Stimulated activated CD8-positive, alpha-beta memory T cell treated with anti-CD3 and anti-CD28 coated beads, Interleukin-15, amount 100 ng/mL, for 1 hour (primary cell): ENCODE results near the gene PCP4L1.

ENCODE experiments used
- DNase-seq: peaks from one replicate; pipeline ENCODE4 v3.0.0-alpha.2; 2020; ENCODE audit warnings: low read depth

The PCP4L1 gene

GRCh38 chr1:161267321-161267720 is 8.8 kb downstream of the PCP4L1 start:
- DNase-seq = no peak

- no peak for DNase-seq
Measured at GRCh38 chr1:161273402-161273801, 14.9 kb downstream of the PCP4L1 start.

DNA sequence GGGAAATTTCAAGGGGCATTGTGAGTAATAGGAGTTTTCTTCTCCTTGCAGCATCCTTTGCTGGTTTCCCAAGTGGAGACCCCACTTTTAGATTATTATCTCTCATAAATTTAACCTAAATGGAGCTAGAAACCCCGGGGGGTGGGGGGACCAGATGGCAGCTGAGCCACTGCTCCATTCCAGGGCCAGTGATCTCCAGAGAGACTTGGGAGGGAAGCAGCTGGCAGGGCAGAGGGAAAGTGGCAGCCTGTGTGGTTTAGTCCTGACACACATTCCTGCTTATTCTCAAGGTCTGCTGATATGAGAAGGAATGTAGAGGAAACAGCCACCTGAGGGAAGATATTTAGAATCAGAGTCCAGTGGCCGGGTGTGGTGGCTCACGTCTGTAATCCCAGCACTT is 16.3 kb downstream of the PCP4L1 start:
- no peak for DNase-seq

GRCh38 chr1:161282991-161283390 is 24.4 kb downstream of the PCP4L1 start:
- DNase-seq = no peak

GRCh38 chr1:161285113-161285512 is 26.6 kb downstream of the PCP4L1 start:
- no peak for DNase-seq

DNA sequence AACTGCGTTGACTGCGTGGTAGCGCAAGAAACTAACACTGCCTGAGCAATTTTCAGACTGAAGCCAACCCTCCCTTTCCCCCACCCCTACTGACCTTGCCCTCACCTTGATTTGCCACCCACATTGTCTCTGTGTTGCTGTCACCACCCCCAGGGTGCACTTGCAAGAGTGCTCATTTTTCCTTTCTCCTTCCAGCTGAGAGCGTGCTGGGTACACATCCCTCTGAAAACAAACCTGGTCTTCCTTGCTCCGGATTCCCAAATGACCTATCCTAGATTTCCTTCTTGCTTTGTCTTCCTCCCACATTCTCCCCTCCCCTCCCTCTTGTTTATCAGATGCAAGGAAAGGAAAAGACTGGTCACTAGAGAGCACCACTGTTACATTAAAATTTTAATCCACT is 27.0 kb downstream of the PCP4L1 start:
- DNase-seq = no peak

DNA sequence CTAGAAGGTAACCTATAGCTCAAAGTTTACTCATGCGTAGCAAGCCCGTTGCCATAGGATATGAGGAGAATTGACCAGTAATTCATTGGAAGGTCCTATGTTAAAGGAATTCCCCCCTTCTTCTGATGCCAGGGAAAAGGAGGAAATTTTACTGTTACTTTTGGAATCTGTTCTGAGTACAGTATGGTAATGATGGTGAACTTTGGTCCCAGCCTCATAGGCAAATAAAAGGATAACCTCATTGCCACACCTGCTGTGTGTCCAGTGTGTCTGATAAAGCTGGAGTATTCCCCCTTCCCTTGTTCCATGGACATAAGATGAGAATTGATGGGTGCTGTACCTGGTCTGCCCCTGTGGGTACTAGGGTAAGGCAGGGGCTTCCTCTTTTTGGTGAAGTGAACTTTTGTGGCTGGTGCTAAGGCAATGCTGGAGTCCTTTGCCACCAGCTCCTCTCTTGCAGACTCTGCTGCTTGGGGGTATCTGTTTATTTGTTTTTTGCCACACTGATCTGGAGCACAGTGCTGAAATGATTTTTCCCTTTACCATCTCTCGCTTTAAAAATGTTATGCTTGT is 29.0 kb downstream of the PCP4L1 start:
- DNase-seq = no peak

DNA sequence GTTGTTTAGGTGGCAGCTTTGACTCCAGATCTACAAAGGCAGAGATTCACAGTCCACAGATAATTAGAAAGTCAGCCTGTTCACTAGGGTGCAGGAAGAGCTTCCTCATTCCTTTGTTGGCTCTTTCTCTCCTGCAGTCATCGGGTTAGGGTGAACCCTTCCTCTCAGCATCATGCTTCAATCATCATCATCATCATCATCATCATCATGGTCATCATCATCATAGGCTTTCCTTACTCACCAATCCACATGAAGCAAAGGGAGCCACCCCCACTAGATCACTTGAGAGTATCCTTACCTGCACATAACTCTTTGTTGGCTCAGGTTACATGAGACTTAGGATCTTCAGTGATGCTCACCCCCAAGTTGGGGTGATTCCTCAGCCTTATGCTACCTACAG is 32.2 kb downstream of the PCP4L1 start:
- DNase-seq = no peak

GRCh38 chr1:161297415-161297814 is 38.9 kb downstream of the PCP4L1 start:
- DNase-seq = no peak

DNA sequence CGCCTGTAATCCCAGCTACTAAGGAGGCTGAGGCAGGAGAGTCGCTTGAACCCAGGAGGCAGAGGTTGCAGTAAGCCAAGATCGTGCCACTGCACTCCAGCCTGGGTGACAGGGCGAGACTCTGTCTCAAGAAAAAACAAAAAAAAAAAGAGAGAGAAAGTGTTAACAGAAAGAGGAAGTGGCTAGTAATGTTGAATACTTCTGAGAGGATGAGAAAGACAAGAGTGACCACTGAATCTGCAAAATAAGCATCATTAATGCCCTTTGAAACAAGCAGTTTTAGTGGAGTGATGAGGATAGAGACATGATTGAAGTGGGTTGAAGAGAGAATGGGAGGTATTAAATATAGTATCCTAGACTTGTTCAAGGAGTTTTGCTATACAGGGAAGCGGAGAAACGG is 39.6 kb downstream of the PCP4L1 start:
- DNase-seq = no peak

GRCh38 chr1:161299347-161299746 is 40.8 kb downstream of the PCP4L1 start:
- no peak for DNase-seq

GRCh38 chr1:161300478-161300877 is 41.9 kb downstream of the PCP4L1 start:
- DNase-seq = no peak

- DNase-seq = no peak
Measured at GRCh38 chr1:161304927-161305866, 46.7 kb downstream of the PCP4L1 start.

- DNase-seq = peak; percentile 68
Measured at GRCh38 chr1:161305867-161306519, 47.4 kb downstream of the PCP4L1 start.

DNA sequence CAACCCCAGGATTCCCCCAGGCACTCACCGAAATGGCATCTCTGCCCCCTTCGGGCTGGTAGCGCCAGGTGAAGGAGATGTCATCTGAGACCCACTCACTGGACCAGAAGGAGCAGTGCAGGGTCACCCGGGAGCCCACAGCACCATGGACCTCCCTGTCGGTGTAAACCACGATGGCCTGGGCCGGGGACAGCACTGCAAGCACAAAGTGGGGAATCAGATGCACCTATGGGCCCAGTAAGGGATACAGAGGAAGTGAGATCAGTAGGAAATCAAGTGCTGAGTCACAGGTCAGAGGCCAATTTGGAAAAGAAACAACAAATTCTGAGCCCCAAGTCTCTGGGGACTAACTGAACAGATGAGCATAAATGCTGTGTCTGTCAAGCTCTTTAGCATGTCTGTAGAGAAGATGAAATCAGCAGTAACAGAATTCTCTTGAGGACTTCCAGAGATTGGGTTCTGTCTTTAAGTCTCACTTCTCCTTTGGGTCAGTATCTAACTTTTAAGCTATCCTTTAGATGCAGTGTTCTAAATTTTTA is 48.8 kb downstream of the PCP4L1 start:
- no peak for DNase-seq

DNA sequence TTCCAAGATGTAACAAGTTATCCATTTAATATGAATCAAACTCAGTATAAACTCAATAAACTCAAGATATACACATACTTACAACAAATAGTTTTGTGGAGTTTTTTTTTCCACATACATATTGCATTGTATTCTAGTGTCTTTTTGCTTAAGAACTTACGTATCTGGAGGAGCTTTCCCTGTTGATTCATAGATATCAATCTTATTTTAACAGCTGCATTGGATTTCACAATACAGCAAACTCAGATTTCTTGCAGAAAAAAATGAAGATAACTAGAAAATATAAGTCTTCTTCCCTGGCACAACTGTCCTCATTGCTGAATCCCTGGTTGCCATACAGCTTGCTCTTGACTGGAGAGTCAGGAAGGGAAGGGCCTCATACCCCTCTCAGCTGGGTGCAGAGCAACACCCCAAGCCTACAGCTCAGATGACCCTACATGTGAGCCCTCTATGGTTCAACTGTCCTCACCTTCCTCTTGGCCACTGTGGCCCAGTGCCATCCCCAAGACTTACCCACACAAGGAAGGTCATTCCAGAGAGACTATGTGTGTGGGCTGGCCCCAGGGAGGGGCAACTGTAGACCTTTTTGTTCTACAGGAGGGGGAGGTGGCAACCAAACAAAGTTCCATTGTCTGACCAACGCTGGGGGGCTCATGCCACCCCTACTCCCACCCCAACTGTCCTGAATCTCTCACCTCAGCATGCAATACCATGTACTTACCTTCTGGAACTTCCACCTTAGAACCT is 49.5 kb downstream of the PCP4L1 start:
- DNase-seq = no peak

DNA sequence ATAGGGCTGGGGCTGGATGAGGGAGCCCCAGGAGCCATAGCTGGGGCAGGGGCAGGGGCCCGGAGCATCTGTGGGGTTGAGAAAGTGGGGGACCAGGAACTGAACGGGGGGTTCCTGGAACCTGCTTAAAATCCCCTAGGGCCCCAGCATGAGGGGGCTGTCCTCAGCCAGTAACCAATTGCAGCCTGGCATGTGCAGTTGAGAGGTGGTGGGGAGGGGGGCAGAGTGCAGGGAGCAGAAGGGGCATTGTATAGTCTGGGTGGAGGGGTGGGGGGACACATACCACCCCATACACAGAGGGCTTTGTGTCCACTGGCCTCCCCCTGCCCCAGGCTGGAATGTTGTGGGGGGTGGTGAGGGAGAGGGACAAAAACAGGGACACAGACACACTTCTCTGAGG is 51.3 kb downstream of the PCP4L1 start, which contains the start of gene MPZ:
TSS of gene MPZ (minus strand) at position 101 of the 400 bp plus-strand sequence. CDS start at position 38, 63 bp downstream.
- no peak for DNase-seq

- no peak for DNase-seq
Measured at GRCh38 chr1:161311595-161312181, 53.1 kb downstream of the PCP4L1 start.

DNA sequence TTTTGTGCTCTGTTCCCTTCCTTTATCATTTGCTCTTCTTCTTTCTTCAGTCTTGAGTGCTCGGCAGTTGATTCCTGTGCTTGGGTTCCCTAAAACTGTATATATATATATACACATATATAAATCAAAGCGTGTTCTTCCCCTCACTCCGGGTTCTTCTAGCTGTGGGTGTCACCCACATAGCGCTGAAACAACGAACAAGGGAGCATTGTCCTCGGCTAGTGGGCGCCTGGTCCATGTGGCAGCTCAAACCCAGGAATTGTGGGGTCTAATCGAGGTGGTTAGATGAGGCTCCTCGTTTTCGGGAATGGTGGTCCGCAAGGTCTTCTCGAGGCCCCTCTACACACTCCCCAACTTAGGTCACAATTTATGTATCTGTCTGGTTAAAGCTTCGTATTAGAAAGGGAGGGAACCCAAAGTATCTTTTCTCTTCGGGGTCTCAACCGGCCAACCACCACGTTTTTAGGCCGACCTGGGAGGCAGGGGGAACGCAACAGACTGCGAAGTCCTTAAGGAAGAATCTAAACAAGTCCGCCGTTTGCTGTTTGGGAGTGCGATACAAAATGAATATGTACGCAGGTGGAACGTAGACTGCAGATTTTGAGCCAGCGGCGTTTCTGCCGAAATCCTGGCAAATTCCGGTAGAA is 55.1 kb downstream of the PCP4L1 start:
- no peak for DNase-seq

- peak; percentile 80 for DNase-seq
Measured at GRCh38 chr1:161314201-161314981, 55.8 kb downstream of the PCP4L1 start, which contains the start of gene SDHC. Gene SDHC, plus strand, starts transcription at chr1:161314381. Its CDS starts 25 bp downstream, at chr1:161314406.
